Measurements from ENCODE around the gene LHFPL3.
"Not testable (repeated sequence)": the region's sequence is repeated elsewhere in the genome, so short reads cannot be mapped to it uniquely, and the experiment has no call there.

Gene LHFPL3

DNA sequence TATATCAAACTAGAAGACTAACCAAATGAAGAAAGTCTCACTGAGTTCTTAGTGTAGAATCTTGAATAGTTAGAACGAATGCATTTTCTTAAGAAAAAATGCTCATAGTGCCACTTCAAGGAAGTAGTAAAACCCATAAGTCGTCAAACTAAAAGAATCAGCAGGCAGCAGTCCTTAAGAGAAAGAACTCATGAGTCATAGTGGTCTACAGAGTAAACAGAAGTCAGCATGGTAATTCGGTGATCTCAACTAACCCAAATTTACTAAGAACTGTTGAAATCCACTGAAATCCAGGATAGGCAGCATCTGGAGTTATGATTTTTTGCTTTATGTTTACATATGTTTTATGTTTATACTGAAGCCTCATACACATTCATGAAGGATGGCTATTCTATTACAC is 256.2 kb downstream of the LHFPL3 start:
- no peak for DNase-seq (ENCODE audit: low read depth, low spot score)

DNA sequence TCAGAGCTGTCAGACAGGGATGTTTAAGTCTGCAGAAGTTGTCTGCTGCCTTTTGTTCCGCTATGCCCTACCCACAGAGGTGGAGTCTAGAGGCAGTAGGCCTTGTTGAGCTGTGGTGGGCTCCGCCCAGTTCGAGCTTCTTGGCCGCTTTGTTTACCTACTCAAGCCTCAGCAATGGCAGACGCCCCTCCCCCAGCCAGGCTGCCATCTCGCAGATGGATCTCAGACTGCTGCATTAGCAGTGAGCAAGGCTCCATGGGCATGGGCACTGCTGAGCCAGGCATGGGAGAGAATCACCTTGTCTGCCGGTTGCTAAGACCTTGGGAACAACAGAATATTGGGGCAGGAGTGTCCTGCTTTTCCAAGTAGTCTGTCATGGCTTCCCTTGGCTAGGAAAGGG is 267.2 kb downstream of the LHFPL3 start:
- not testable (repeated sequence) for DNase-seq (ENCODE audit: low read depth, low spot score)

DNA sequence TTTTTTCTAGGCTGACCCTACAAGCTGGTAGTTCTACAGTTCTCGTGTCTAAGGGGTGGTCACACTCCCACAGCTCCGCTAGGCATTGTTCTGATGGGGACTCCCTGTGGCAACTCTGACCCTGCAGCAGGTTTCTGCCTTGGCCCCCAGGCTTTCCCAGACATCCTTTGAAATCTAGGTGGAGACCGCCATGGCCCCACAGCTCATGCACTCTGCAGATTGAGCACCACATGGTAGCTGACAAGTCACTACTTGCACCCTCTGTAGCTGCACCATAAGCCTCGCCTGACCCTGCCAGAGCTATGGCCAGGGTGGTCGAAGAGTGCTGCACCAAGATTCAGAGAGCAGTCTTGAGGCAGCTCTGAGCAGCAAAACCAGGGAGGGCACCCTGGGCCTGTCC is 275.6 kb downstream of the LHFPL3 start:
- no peak for DNase-seq (ENCODE audit: low read depth, low spot score)

DNA sequence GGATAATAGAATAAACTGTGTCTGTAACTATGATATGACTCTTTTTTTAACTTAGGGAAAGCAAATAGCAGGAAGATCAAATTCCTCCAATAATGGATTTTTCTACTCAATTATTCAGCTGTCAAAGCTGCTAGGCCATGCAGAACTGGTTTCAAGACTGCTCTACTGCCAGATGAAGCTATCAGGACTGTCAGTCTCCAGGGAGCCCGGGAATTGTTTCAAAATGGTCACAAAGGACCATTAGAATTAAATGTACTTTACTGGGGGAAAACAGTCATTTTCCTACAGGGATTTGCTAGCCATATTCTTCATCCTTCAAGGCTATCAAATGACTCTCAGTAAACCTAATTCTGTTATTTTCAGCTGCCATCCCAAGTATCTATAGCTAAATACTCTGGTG is 276.3 kb downstream of the LHFPL3 start:
- no peak for DNase-seq (ENCODE audit: low read depth, low spot score)

DNA sequence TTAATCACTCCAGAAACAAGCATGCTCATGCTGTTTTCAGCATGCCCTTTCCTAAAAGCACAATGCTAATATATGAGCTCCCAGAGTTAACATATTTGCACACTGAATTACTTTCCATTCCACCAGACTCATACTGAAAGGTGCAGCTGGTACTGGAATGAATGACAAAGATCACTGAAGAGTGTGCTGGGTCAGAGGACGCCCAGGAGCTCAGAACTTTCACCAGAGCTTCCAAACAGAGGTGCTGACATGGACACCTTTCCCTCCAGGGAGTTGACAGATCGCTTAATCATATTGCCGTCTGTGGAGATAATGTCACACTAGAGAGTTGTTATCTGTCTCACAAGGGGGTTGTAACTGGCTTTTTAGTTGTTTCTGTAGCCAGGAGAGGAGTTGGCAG is 292.9 kb downstream of the LHFPL3 start:
- no peak for DNase-seq (ENCODE audit: low read depth, low spot score)

DNA sequence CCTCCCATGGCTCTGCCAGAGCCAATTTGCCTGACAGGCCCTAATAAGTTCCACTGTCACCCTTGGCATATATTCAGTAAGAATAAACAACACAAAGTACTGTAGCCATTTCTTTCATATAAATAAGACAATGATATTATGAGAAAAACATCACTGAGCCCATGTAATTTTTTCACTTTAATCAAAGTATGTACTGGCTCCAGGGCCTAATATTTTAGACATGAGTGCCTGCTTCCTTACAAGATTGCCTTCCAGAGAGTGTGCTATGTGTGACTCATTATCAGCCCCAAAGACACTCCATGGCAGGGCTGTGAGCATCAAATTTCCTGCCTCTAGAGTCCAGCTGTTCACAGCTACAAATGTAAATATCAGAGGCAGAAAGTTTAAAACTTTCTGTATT is 297.6 kb downstream of the LHFPL3 start:
- DNase-seq (ENCODE audit: low read depth, low spot score), result no peak

DNA sequence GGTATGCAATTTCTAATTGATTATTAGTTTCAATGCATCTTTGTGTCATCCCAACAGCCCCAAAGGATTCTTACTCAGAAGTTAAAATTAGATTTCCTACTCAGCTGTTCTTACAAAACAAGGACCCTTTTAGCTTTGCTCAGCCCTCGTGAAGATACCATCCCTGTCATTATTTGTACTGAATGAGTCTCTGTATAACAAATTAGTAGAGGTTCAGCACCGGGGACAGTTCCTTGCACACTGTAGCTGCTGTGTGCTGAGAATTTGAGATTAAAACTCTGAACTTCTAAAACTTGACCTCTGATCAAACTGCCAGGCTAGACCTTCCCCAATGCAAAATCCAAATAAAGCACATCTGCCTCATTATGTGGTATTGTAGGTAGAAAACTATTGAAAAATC is 299.1 kb downstream of the LHFPL3 start:
- DNase-seq (ENCODE audit: low read depth, low spot score), result no peak

DNA sequence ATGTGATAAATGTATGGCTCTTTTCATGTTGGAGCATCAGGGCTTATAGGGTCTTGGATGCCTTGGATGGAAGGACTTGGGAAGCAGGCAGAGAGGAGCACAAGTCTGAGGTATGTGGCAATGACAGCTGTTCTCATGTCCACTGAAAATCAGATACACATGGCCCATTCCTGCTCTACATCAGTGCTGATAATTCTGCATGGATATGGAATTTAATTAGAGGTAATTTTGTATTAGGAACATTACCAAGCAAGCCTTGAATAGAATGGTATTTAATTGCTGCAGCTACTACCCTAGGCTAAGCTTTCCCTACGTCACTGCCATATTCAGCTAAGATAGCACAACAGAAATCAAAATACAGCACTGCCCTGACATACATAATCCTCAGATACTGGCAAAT is 299.6 kb downstream of the LHFPL3 start:
- no peak for DNase-seq (ENCODE audit: low read depth, low spot score)

DNA sequence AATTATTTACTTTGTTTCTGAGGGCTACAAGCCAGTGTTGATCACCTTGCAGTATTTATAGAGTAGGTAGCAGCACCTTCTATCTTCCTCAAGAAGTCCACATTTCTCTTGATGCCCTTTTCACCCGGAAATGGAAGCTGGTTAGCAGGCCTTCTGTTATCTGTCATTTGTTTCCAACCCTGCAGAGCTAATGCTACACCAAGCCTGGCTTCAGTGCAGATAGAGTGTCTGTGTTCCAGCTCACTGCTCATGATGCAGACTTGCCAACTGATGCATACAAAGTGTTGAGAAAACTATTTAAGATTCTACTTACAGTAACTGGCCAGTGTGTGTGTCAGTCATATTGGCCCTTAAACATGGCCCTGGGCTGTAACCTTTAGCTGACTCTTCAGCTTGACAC is 301.0 kb downstream of the LHFPL3 start:
- DNase-seq (ENCODE audit: low read depth, low spot score), result no peak

DNA sequence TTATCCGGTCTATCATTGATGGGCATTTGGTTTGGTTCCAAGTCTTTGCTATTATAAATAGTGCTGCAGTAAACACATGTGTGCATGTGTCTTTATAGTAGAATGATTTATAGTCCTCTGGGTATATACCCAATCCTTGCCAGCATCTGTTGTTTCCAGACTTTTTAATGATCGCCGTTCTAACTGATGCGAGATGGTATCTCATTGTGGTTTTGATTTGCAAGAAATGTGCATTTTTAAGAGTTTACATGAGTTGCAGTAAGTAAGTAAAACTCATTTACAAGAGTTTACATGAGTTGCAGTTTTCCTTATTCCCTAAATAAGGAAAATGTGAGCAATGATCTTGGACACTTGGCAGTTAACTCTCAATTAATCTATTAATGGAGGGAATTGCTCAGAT is 312.1 kb downstream of the LHFPL3 start:
- no peak for DNase-seq (ENCODE audit: low read depth, low spot score)

DNA sequence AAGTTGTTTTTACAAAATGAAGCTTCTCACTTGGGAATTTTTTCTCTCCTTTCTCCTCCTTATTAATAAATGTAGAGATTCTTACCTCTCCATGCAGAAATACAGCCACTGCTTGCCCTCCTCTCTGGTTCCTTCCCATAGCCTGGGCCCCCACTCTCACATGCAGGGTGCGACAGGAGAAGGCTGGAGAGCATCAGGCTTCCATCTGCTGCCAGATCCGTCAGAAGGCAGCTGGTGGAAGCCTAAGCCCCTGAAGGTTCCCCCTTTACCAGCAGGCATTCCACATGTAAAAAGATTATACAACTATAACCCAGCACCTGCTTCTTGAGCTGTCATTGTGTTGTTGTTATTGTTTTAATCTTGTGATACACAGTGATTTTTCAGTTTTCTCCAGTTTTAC is 314.2 kb downstream of the LHFPL3 start:
- DNase-seq (ENCODE audit: low read depth, low spot score), result no peak

DNA sequence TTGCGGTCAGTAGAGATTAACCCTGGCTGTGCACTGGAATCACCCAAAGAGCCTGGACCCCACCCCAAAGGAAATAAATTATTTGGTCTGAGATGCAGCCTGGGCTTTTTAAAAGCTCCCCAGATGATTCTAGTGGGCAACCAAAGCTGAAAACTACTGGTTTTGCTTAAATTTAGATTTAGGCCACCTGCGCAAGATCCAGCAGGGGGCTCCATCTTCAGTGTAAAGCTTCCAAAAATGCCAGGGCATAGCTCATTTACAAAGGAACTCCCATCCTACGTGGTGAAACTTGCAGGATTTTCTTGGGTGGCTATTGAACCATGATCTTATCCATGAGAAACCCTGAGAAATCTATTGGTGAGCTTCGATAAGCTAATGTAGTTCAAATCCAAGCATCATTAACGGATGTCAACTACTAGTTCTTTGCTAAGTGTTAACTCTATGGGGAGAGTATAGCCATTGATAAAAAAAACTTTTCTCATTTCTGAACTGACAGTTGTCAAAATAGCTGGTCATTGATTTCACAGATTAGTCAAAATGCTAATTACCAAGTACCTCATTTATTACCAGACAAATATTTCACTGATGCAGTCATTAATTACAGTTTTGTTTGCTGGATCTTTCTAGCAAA is 315.3 kb downstream of the LHFPL3 start:
- DNase-seq (ENCODE audit: low read depth, low spot score), result no peak

DNA sequence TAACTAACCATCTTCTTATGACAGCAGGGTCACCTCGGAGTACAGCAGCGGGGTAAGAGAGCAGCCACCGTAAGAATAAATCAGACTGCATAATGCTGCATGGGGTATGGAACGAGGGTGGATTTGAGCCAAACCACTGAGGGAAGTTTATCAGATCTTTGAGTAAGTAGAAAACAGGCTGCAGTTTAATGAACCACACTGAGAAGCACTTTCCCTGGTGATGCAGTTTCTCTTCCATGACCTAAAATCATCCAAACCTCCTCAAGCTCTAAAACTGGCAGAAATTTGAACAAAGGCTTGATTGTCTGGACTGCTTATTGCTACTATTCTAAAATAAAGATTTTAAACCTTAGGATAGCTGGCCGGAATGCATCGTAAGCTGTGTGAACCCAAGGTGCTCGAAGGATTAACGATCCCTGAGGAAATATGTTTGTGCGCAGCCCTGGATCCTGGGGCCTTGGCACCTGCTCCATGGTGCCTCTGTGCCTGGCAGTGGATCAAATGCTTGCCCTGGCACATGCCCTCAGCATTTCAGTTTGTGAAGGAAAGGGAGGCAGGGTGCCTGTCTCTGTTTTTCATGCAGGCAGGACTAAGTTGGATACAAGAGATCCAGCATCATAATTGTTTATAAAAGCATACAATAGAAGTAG is 322.7 kb downstream of the LHFPL3 start:
- DNase-seq (ENCODE audit: low read depth, low spot score), result no peak

DNA sequence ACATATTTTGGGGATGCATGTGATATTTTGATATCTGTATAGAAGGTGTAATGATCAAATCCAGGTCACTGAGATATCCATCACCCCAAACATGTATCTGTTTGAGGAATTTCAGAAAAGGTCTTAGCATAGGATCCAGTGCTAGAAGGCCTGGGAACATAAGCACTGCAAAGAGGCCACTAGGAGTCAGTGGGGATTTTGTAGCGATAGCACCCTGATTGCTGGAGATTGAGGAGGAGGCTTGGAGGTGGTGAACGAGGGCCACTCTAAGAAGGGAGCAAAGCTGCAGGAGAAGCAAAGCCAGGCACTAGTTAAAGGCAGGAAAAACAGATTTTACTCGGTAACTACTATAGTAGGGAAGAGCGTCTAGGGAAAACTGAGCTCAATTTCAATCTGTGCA is 324.0 kb downstream of the LHFPL3 start:
- no peak for DNase-seq (ENCODE audit: low read depth, low spot score)

DNA sequence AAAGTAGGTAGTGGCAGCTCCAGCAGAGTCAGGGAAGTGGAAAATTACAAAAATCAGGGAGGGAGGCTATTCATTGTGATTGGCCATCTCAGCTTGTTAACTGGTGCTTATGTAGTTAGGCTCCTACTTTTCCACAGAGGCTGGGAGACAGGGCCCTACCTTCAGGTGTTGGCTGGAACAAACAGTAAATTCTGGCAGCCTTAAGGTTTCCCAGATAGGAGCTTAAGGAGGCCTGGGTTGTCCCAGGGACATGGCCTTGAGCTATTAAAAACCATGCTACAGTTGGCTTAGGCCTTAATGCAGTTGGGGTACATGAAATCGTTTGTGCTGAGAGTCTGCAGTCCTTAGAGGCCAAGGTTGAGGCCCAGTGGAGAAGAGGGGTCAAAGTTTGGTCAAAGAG is 324.5 kb downstream of the LHFPL3 start:
- no peak for DNase-seq (ENCODE audit: low read depth, low spot score)

DNA sequence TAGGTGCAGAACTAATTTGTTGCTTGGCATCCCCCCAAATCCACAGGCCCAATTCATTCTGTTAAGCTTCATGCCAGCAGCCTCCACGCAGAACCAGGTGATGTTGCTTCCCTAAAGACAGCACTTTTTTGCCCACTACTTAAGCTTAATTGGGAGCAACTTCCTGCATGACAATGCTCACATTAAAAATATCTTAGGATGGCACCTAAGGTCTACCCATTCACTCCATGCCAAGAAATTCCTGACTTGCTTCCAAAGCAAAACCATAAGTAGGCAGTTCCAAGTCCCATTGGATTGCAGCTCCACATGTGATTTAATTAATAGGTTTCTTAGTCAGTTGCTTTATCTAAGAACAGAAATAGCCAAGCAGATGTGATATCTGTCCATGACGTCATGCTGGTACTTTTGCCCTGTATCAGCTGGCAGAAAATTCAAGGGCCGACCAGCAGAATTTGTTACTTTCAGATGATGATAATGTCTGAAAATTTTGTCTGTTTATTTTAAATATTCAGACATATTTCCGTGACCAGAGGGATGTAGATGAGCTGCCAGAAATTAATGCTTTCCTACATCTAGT is 325.5 kb downstream of the LHFPL3 start:
- DNase-seq (ENCODE audit: low read depth, low spot score), result no peak

DNA sequence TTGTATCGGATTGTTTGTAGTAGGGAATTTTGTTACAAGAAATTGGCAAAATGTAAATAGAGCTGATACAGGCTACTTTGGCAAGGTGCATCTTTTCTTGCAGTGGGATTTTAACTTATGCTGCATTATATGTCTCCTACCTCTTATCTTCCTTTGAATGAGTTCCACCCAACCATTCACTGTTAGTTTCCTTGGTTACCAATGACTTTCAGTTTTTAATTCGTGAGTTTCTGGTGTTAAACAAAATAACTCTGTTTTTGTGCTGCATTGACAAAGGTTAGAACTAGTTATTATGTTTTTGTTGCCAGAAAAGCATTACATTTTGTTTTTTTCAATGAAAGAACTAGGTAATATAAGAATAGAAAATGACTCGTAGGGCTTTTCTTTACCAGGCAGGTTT is 327.2 kb downstream of the LHFPL3 start:
- DNase-seq (ENCODE audit: low read depth, low spot score), result no peak

DNA sequence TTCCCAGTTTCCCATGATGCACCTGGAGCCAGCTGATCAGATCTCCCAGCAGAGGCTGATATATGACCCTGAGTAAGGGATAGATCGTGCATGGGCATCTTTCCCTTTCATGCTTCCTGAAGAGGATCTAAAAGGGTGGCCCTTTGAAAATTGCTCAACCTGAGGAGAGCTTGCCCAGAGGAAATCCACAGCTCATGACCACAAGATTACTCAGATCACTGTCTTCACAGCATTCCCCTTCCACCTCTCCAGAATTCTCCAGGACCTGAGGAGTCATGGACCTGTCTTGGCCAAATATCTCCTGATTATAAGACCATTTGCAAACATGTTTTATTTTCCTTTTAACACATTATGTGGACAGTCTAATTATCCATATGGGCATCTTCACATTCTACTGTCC is 328.1 kb downstream of the LHFPL3 start:
- no peak for DNase-seq (ENCODE audit: low read depth, low spot score)

DNA sequence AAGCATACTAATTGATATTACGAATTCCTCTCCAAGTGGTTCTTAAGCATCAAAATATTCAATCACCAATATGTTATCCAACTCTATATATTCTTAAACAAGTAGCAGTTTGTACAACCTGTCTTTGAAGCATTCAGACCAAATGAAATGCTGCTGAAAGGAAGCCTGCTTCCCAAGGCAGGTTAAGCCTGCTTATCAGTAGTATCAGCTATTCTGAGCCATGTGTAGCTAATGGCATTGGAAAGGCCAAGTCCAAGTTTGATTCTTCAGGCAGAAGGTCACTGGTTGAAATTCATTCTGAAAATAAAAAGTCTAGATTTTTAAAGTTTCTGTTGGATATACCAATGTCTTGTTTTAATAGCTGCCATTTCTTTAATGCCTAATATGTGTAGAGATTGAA is 328.7 kb downstream of the LHFPL3 start:
- DNase-seq (ENCODE audit: low read depth, low spot score), result no peak

DNA sequence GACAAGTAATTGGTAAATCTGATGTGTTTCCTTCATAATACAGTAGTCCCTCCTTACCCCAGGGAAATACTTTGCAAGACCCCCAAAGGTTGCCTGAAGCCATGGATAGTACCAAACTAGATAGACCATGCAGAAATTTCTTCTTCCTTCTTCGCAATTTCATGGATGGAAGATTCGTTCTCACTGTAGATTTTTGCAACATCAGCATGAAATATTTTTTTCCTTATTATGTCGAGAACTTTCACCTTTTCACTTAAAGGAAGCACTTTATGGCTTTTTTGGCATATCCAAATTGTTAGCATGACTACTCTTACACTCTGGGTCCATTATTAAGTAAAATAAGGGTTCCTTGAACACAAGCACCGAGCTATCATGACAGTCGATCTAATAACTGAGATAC is 333.2 kb downstream of the LHFPL3 start:
- DNase-seq (ENCODE audit: low read depth, low spot score), result no peak

DNA sequence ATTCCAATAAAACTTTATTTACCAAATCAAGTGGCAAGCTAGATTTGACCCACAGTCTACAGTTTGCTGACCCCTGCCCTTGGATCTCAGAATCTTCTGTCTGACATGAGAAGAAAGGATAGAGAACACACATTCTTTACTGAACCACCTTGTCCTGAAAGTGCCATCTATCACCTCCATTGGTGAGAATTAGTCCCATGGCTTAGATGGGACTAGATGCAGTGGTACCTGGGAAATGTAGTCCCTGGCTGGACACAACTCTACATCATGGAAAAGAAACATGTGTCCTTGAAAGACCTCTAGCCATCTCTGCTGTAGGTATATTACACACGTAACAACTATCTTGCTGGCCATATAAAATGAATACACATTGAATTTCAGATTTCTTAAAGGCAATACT is 336.2 kb downstream of the LHFPL3 start:
- DNase-seq (ENCODE audit: low read depth, low spot score), result no peak

DNA sequence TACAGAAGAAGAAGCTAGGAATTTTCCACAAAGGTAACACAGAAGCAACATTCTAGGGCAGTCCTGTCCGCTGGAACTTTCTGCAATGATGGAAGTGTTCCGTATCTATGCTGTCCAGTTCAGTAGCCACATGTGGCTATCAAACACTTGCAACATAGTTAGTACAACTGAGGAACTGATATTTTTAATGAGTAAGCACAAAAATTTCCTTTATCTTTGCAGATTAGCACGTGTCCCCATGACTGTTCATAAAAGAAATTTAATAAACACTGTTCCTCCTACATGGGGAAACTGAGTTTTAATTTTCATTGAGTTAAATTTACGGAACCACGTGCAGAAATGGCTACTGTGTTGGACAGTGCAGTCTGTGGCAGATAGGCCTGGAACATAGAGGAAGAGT is 349.2 kb downstream of the LHFPL3 start:
- no peak for DNase-seq (ENCODE audit: low read depth, low spot score)

DNA sequence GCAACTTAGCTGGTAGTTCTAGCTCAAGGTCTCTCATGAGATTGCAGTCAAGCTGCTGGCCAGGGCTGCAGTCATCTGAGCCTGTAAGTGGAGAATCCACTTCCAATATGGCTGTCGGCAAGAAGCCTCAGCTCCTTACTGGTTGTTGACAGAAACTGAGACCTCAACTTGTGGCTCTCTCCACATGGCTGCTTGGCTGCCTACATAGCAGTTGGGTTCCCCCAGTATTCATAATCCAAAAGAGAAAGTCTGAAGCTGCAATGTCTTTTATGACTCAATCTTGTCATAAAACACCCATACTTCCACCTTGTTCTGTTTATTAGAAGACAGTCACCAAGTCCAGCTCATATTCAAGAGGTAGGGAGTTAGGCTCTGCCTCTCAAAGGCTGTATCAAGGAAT is 350.7 kb downstream of the LHFPL3 start:
- no peak for DNase-seq (ENCODE audit: low read depth, low spot score)

DNA sequence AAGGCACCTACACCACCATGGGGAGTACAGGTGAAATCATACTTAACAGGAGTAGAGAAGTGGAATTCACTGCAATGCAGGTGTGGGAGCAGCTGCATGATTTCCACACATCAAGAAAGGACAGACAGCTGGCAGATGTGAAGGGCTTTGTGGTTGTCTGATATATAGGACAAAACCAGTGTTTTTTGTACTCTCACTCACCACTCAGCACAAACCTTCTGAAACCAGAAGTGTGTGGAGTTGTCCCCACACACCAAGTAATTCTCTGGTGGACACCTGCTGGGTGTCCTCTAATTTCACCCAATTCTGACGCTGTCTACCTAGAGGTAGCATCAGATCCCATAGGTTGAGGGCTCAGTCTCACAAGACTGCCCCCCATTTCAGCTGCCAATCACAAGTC is 357.9 kb downstream of the LHFPL3 start:
- no peak for DNase-seq (ENCODE audit: low read depth, low spot score)
